Esophagus muscularis mucosa (tissue), 4 donors: Measurements from ENCODE around the gene KCNH1. TPM values are rescaled to one million over a fixed set of nuclear protein-coding genes. Genes with fewer than 3 reads are reported as not detected.

Experiments used
- DNase-seq: peaks from one replicate; pipeline ENCODE4 v3.0.0-alpha.2; 2017; ENCODE audit errors: extremely low spot score
- H3K27ac ChIP-seq, 4 donors: fragments of 200-600 bp; sonication (generic); replicated peaks in 1 of 4; 1 replicate in 3 of 4; 2 replicates in 1 of 4; pipeline ENCODE4 v1.5.1; 2016 to 2019; ENCODE audit warnings: mild to moderate bottlenecking in 1 of 4
- H3K27me3 ChIP-seq, 4 donors: fragments of 200-600 bp; sonication (generic); one replicate each; pipeline versions ENCODE4 v1.5.1 to v1.6.0; 2016 to 2019
- H3K36me3 ChIP-seq, 4 donors: fragments of 200-600 bp; sonication (generic); one replicate each; pipeline ENCODE4 v1.5.1; 2016 to 2019
- H3K4me1 ChIP-seq, 4 donors: fragments of 200-600 bp; sonication (generic); one replicate each; pipeline ENCODE4 v1.5.1; 2016 to 2019
- H3K4me3 ChIP-seq, 4 donors: fragments of 200-600 bp; sonication (generic); 1 replicate in 2 of 4; 2 replicates in 2 of 4; pipeline ENCODE4 v1.5.1; 2016 to 2019; ENCODE audit warnings: mild to moderate bottlenecking in 4 of 4, moderate library complexity in 1 of 4
- H3K9me3 ChIP-seq, 4 donors: fragments of 200-600 bp; sonication (generic); 1 replicate in 3 of 4; 2 replicates in 1 of 4; pipeline ENCODE4 v1.5.1; 2016 to 2019
- CTCF ChIP-seq, 3 experiments: fragments of 200-600 bp in 2 of 3; fragments of 450-650 bp in 1 of 3; sonication (generic) in 2 of 3; IDR thresholded peaks; one replicate each; pipeline ENCODE4 v1.5.1; 2017 to 2019; ENCODE audit warnings: antibody characterized with exemption in 3 of 3, mild to moderate bottlenecking in 2 of 3, moderate library complexity in 1 of 3
- EP300 ChIP-seq: sonication (generic); formaldehyde crosslinking; IDR thresholded peaks from one replicate; pipeline ENCODE4 v1.6.1; 2017; ENCODE audit warnings: antibody characterized with exemption
- POLR2A ChIP-seq: fragments of 450-650 bp; IDR thresholded peaks from one replicate; pipeline ENCODE4 v1.6.1; 2017; ENCODE audit warnings: antibody characterized with exemption, moderate library complexity, mild to moderate bottlenecking, low read depth
- POLR2AphosphoS5 ChIP-seq, 2 donors: sonication (generic); formaldehyde crosslinking; IDR thresholded peaks; one replicate each; pipeline ENCODE4 v1.6.1; 2017; ENCODE audit warnings: antibody characterized with exemption in 2 of 2
- WGBS: methylation state at CpG from one replicate; pipeline ENCODE4 v1.1.5; 2018; 5-methylcytosine and 5-hydroxymethylcytosine counted together
- intact Hi-C: fragments of 100-400 bp; cut with DNase I; formaldehyde crosslinking; loops from one replicate; pipeline ENCODE4 v1.15.1; 2023
- total RNA-seq, 4 donors: library from RNA; depleted of rRNA; stranded (reverse); fragments of >200 nt; gene quantifications; one replicate each; pipeline versions ENCODE4 v1.1.0 to v1.2.1, GENCODE V29; 2016

Gene KCNH1
- total RNA-seq, 4 donors from 2014 or later = 0.11 to 0.78 (median 0.46) TPM

GRCh38 chr1:211145944-211146343 is 12.0 kb upstream of the KCNH1 start:
- TF ChIP-seq POLR2A = no peak
- TF ChIP-seq POLR2AphosphoS5 (IDR thresholded peaks at IDR 0.05) = no peak
- no peak for TF ChIP-seq CTCF (IDR thresholded peaks at IDR 0.05)
- no peak for TF ChIP-seq EP300
- Histone ChIP-seq H3K27ac (no peak overlapping the region), H3K27me3 (peaks cover 0 to 6% (median 0%) of the 10 kb centered on the region in 4 donors), H3K4me3 (no peak overlapping the region), H3K9me3 (no peaks in the 10 kb centered on the region), H3K36me3 (no peaks in the 10 kb centered on the region), H3K4me1 (no peaks in the 10 kb centered on the region)
- DNase-seq = no peak
- WGBS = 73% methylated on average over 4 of the region's 4 CpGs
- intact Hi-C loops = no loop called here

GRCh38 chr1:211135342-211135950 is 1.5 kb upstream of the KCNH1 start:
- 29% methylated on average over 5 of the region's 5 CpGs for WGBS
- TF ChIP-seq CTCF (IDR thresholded peaks at IDR 0.05) (peak; percentile 37 to 65 (median 50)), EP300 (no peak), POLR2AphosphoS5 (IDR thresholded peaks at IDR 0.05) (no peak)
- Histone ChIP-seq H3K4me1 (peaks cover 7 to 22% (median 20%) of the 10 kb centered on the region in 4 donors), H3K36me3 (no peaks in the 10 kb centered on the region), H3K27me3 (peaks cover 0 to 46% (median 14%) of the 10 kb centered on the region in 4 donors), H3K9me3 (no peaks in the 10 kb centered on the region), H3K27ac (no peak overlapping the region), H3K4me3 (no peak overlapping the region)
- DNase-seq = no peak
- intact Hi-C loops = loop anchor here (2.0 kb wide), 2 partner anchors 687 to 729 kb away; no protein-coding TSS in a partner anchor

- Histone ChIP-seq H3K9me3 (no peaks in the 10 kb centered on the region), H3K36me3 (no peaks in the 10 kb centered on the region), H3K27ac (peak overlapping the region in 1 of 4 donors; percentile 7), H3K27me3 (peaks cover 0 to 55% (median 14%) of the 10 kb centered on the region in 4 donors), H3K4me3 (peak overlapping the region; percentile 53 to 66 (median 56)), H3K4me1 (peaks cover 7 to 22% (median 20%) of the 10 kb centered on the region in 4 donors)
- DNase-seq = no peak
- TF ChIP-seq CTCF (IDR thresholded peaks at IDR 0.05) = no peak
- no peak for TF ChIP-seq EP300
- no peak for TF ChIP-seq POLR2AphosphoS5 (IDR thresholded peaks at IDR 0.05)
- TF ChIP-seq POLR2A = no peak
- intact Hi-C loops = loop anchor here (5.0 kb wide), 1 partner anchor 546 kb away; no protein-coding TSS in a partner anchor
- WGBS = 0% methylated on average over 5 of the region's 31 CpGs
Measured at GRCh38 chr1:211133393-211133835, 534 bp downstream of the KCNH1 start.

GRCh38 chr1:211132721-211133392 is 1.1 kb downstream of the KCNH1 start:
- Histone ChIP-seq H3K27me3 (peaks cover 0 to 60% (median 14%) of the 10 kb centered on the region in 4 donors), H3K4me3 (peak overlapping the region; percentile 53 to 66 (median 56))
- WGBS = 18% methylated on average over 15 of the region's 20 CpGs

More at GRCh38 chr1:211132721-211133392, 1.1 kb downstream of the KCNH1 start:
- TF ChIP-seq POLR2A (no peak), EP300 (no peak), CTCF (IDR thresholded peaks at IDR 0.05) (no peak), POLR2AphosphoS5 (IDR thresholded peaks at IDR 0.05) (no peak)
- no peak for DNase-seq
- intact Hi-C loops = loop anchor here (5.0 kb wide), 1 partner anchor 546 kb away; no protein-coding TSS in a partner anchor
- Histone ChIP-seq H3K27ac (no peak overlapping the region), H3K9me3 (no peaks in the 10 kb centered on the region), H3K36me3 (no peaks in the 10 kb centered on the region), H3K4me1 (peaks cover 7 to 22% (median 20%) of the 10 kb centered on the region in 4 donors)
